GM19238 (cell line): ENCODE data around the gene ABLIM3.

Experiments used
- DNase-seq: peaks from one replicate; pipeline ENCODE4 v3.0.0; 2011; ENCODE audit warnings: low spot score; ENCODE audit not compliant: insufficient read length

ABLIM3 gene

GRCh38 chr5:149157330-149157729 is 16.0 kb downstream of the ABLIM3 start:
- no peak for DNase-seq

- no peak for DNase-seq
These were observed 19.0 kb downstream of the ABLIM3 start for GRCh38 chr5:149160291-149160787.

GRCh38 chr5:149161026-149161687 is 19.9 kb downstream of the ABLIM3 start:
- no peak for DNase-seq

- no peak for DNase-seq
These were observed 20.6 kb downstream of the ABLIM3 start for GRCh38 chr5:149161850-149162249.

- DNase-seq: no peak
These were observed 21.2 kb downstream of the ABLIM3 start for GRCh38 chr5:149162401-149163084.

GRCh38 chr5:149164731-149165130 is 23.4 kb downstream of the ABLIM3 start:
- no peak for DNase-seq

- no peak for DNase-seq
These were observed 24.8 kb downstream of the ABLIM3 start for GRCh38 chr5:149166128-149166527.

GRCh38 chr5:149166591-149167100 is 25.4 kb downstream of the ABLIM3 start:
- DNase-seq: no peak

GRCh38 chr5:149168276-149168906 is 27.1 kb downstream of the ABLIM3 start:
- DNase-seq: no peak

GRCh38 chr5:149170299-149170698 is 29.0 kb downstream of the ABLIM3 start:
- DNase-seq: no peak

GRCh38 chr5:149172261-149172660 is 31.0 kb downstream of the ABLIM3 start:
- DNase-seq: no peak

- no peak for DNase-seq
These were observed 31.6 kb downstream of the ABLIM3 start for GRCh38 chr5:149172709-149173505.

- DNase-seq: no peak
These were observed 33.5 kb downstream of the ABLIM3 start for GRCh38 chr5:149174847-149175234.

GRCh38 chr5:149175346-149176105 is 34.2 kb downstream of the ABLIM3 start:
- no peak for DNase-seq

- DNase-seq: no peak
These were observed 36.1 kb downstream of the ABLIM3 start for GRCh38 chr5:149177339-149177843.

GRCh38 chr5:149177911-149178565 is 36.7 kb downstream of the ABLIM3 start:
- DNase-seq: no peak

GRCh38 chr5:149181732-149182131 is 40.4 kb downstream of the ABLIM3 start:
- no peak for DNase-seq

GRCh38 chr5:149182241-149182640 is 40.9 kb downstream of the ABLIM3 start:
- no peak for DNase-seq

GRCh38 chr5:149185067-149185466 is 43.8 kb downstream of the ABLIM3 start:
- DNase-seq: no peak

GRCh38 chr5:149186506-149186905 is 45.2 kb downstream of the ABLIM3 start:
- no peak for DNase-seq
